Measurements from ENCODE around the gene CCDC197.

Gene CCDC197

GRCh38 chr14:93998871-93999403, 1.8 kb downstream of the CCDC197 start:
- no peak for TF ChIP-seq EZH2 (IDR thresholded peaks at IDR 0.05; ENCODE audit: borderline replicate concordance, low read depth, low read length, severe bottlenecking)
- no peak for ATAC-seq (ENCODE audit: insufficient read depth, low read depth)

GRCh38 chr14:93999573-93999972, 2.5 kb downstream of the CCDC197 start:
- no peak for DNase-seq
- peaks cover 4% of the 10 kb centered on the region for H3K27me3 ChIP-seq (ENCODE audit: insufficient read depth, low read length, poor library complexity)
- H3K9ac ChIP-seq (ENCODE audit: low read depth, low read length), result no peak overlapping the region
- no peaks in the 10 kb centered on the region for H3K79me2 ChIP-seq (ENCODE audit: insufficient read depth, low read length)
- 0 out of 2 replicates have a peak, but pooled peaks cover 14% of the 10 kb centered on the region for H4K20me1 ChIP-seq (ENCODE audit: insufficient read depth, low read length)
- no peak overlapping the region for H3K4me2 ChIP-seq (ENCODE audit: insufficient read depth, low read length)
- H3K36me3 ChIP-seq (ENCODE audit: insufficient read depth, low read length), result no peaks in the 10 kb centered on the region
- no peak overlapping the region for H2AFZ ChIP-seq (ENCODE audit: low read depth, low read length)
- TF ChIP-seq CTCF (IDR thresholded peaks at IDR 0.05; ENCODE audit: borderline replicate concordance, extremely low read depth, low read length, poor library complexity, severe bottlenecking) (no peak), EZH2 (IDR thresholded peaks at IDR 0.05; ENCODE audit: borderline replicate concordance, low read depth, low read length, severe bottlenecking) (no peak)
- H3K27ac ChIP-seq (ENCODE audit: low read length), result no peak overlapping the region
- no peaks in the 10 kb centered on the region for H3K9me3 ChIP-seq (ENCODE audit: insufficient read depth, low read length, severe bottlenecking)
- no peak for ATAC-seq (ENCODE audit: insufficient read depth, low read depth)
- H3K4me1 ChIP-seq (ENCODE audit: insufficient read depth, low read length), result no peaks in the 10 kb centered on the region
- no peak overlapping the region for H3K4me3 ChIP-seq (ENCODE audit: low read depth in 1 of 2, low read length in 2 of 2)

More at GRCh38 chr14:93998871-93999403, 1.8 kb downstream of the CCDC197 start:
- H3K27me3 ChIP-seq (ENCODE audit: insufficient read depth, low read length, poor library complexity), result peaks cover 4% of the 10 kb centered on the region
- H4K20me1 ChIP-seq (ENCODE audit: insufficient read depth, low read length), result 0 out of 2 replicates have a peak, but pooled peaks cover 14% of the 10 kb centered on the region
- no peaks in the 10 kb centered on the region for H3K36me3 ChIP-seq (ENCODE audit: insufficient read depth, low read length)
- H3K9ac ChIP-seq (ENCODE audit: low read depth, low read length), result no peak overlapping the region
- no peaks in the 10 kb centered on the region for H3K79me2 ChIP-seq (ENCODE audit: insufficient read depth, low read length)
- no peak overlapping the region for H3K4me2 ChIP-seq (ENCODE audit: insufficient read depth, low read length)
- no peak for DNase-seq
- no peak overlapping the region for H3K27ac ChIP-seq (ENCODE audit: low read length)
- H3K4me1 ChIP-seq (ENCODE audit: insufficient read depth, low read length), result no peaks in the 10 kb centered on the region
- no peaks in the 10 kb centered on the region for H3K9me3 ChIP-seq (ENCODE audit: insufficient read depth, low read length, severe bottlenecking)
- no peak overlapping the region for H3K4me3 ChIP-seq (ENCODE audit: low read depth in 1 of 2, low read length in 2 of 2)
- H2AFZ ChIP-seq (ENCODE audit: low read depth, low read length), result no peak overlapping the region

- no peak for ATAC-seq (ENCODE audit: insufficient read depth, low read depth)
- Histone ChIP-seq H3K27ac (ENCODE audit: low read length) (no peak overlapping the region), H3K4me1 (ENCODE audit: insufficient read depth, low read length) (no peaks in the 10 kb centered on the region), H2AFZ (ENCODE audit: low read depth, low read length) (no peak overlapping the region), H3K4me2 (ENCODE audit: insufficient read depth, low read length) (no peak overlapping the region), H3K9ac (ENCODE audit: low read depth, low read length) (no peak overlapping the region), H4K20me1 (ENCODE audit: insufficient read depth, low read length) (0 out of 2 replicates have a peak, but pooled peaks cover 14% of the 10 kb centered on the region), H3K4me3 (ENCODE audit: low read depth in 1 of 2, low read length in 2 of 2) (no peak overlapping the region), H3K27me3 (ENCODE audit: insufficient read depth, low read length, poor library complexity) (peaks cover under 1% of the 10 kb centered on the region), H3K36me3 (ENCODE audit: insufficient read depth, low read length) (no peaks in the 10 kb centered on the region), H3K79me2 (ENCODE audit: insufficient read depth, low read length) (no peaks in the 10 kb centered on the region), H3K9me3 (ENCODE audit: insufficient read depth, low read length, severe bottlenecking) (no peaks in the 10 kb centered on the region)
- no peak for DNase-seq
- TF ChIP-seq EZH2 (IDR thresholded peaks at IDR 0.05; ENCODE audit: borderline replicate concordance, low read depth, low read length, severe bottlenecking) (no peak), CTCF (IDR thresholded peaks at IDR 0.05; ENCODE audit: borderline replicate concordance, extremely low read depth, low read length, poor library complexity, severe bottlenecking) (no peak)
Observed at GRCh38 chr14:94000267-94000666, 3.2 kb downstream of the CCDC197 start.

- Histone ChIP-seq H3K79me2 (ENCODE audit: insufficient read depth, low read length) (no peaks in the 10 kb centered on the region), H3K9ac (ENCODE audit: low read depth, low read length) (no peak overlapping the region), H3K27ac (ENCODE audit: low read length) (no peak overlapping the region), H3K4me2 (ENCODE audit: insufficient read depth, low read length) (no peak overlapping the region), H2AFZ (ENCODE audit: low read depth, low read length) (no peak overlapping the region), H4K20me1 (ENCODE audit: insufficient read depth, low read length) (0 out of 2 replicates have a peak, but pooled peaks cover 14% of the 10 kb centered on the region), H3K4me3 (ENCODE audit: low read depth in 1 of 2, low read length in 2 of 2) (no peak overlapping the region), H3K36me3 (ENCODE audit: insufficient read depth, low read length) (no peaks in the 10 kb centered on the region), H3K4me1 (ENCODE audit: insufficient read depth, low read length) (no peaks in the 10 kb centered on the region), H3K27me3 (ENCODE audit: insufficient read depth, low read length, poor library complexity) (no peaks in the 10 kb centered on the region), H3K9me3 (ENCODE audit: insufficient read depth, low read length, severe bottlenecking) (no peaks in the 10 kb centered on the region)
- no peak for DNase-seq
- no peak for TF ChIP-seq CTCF (IDR thresholded peaks at IDR 0.05; ENCODE audit: borderline replicate concordance, extremely low read depth, low read length, poor library complexity, severe bottlenecking)
- no peak for TF ChIP-seq EZH2 (IDR thresholded peaks at IDR 0.05; ENCODE audit: borderline replicate concordance, low read depth, low read length, severe bottlenecking)
- no peak for ATAC-seq (ENCODE audit: insufficient read depth, low read depth)
Observed at GRCh38 chr14:94001016-94001415, 3.9 kb downstream of the CCDC197 start.

Data from DND-41 (cell line).